HCT116 (cell line): ENCODE data around the gene GALM. TPM values are rescaled to one million over a fixed set of nuclear protein-coding genes. Genes with fewer than 3 reads are reported as not detected.

Source experiments
- ATAC-seq: fragments of 200-7000 bp; cut with Tn5 transposase; 2 replicates; pipeline ENCODE4 v1.9.1; 2020; ENCODE audit warnings: mild to moderate bottlenecking, moderate library complexity
- BruUV-seq: library from RNA; stranded (reverse); fragments of 400-500 nt; replicated peaks from 2 replicates; lab custom pipeline; 2021; lab: Mats Ljungman, UMichigan
- CTCF ChIA-PET: fragments of 300-600 bp; sonication (Branson Sonifier 250); formaldehyde crosslinking; loops from one replicate; lab custom pipeline; 2021; ENCODE audit warnings: antibody characterized with exemption; lab: Charles Lee
- POLR2A ChIA-PET: fragments of 300-600, 350-600 bp; sonication (Branson Sonifier 250); formaldehyde crosslinking; loops from one replicate; lab custom pipeline; 2021; ENCODE audit warnings: antibody characterized with exemption; lab: Charles Lee
- RAD21 ChIA-PET, 2 experiments: fragments of 300-600 bp; sonication (Branson Sonifier 250); formaldehyde crosslinking; loops; one replicate each; lab custom pipeline; 2023; ENCODE audit warnings: low total read pairs in 2 of 2; ENCODE audit not compliant: uncharacterized antibody in 2 of 2, unreplicated experiment in 2 of 2, low non-redundant PET in 1 of 2; lab: Charles Lee
- DNase-seq: peaks from one replicate; pipeline ENCODE4 v3.0.0-alpha.2; 2010; ENCODE audit warnings: low read depth, low spot score
- H2AFZ ChIP-seq: fragments of 200-600 bp; shearing (Covaris generic), sonication (generic); 2 replicates; pipeline ENCODE4 v1.6.1; 2017; ENCODE audit warnings: low read depth, mixed run types, mixed read lengths, antibody characterized with exemption, low read length; ENCODE audit not compliant: poor library complexity, severe bottlenecking
- H3K27ac ChIP-seq: 2 replicates; pipeline ENCODE4 v1.5.1; 2012; ENCODE audit warnings: low read depth, low read length
- H3K27me3 ChIP-seq: fragments of 200-600 bp; sonication (generic); 2 replicates; pipeline ENCODE4 v1.6.1; 2016; ENCODE audit warnings: mixed run types, low read length, mixed read lengths; ENCODE audit not compliant: insufficient read depth
- H3K36me3 ChIP-seq, 2 experiments: fragments of 200-500 bp in 1 of 2; fragments of 200-600 bp in 1 of 2; sonication (Bioruptor generic) in 1 of 2; sonication (generic) in 1 of 2; 2 replicates each; pipeline versions ENCODE4 v1.5.1 to v1.6.1; 2014 to 2016; ENCODE audit warnings: low read length in 2 of 2, inconsistent platforms in 1 of 2, mixed read lengths in 1 of 2, mixed run types in 1 of 2; ENCODE audit not compliant: insufficient read depth in 2 of 2, control insufficient read depth in 1 of 2
- H3K4me1 ChIP-seq, 2 experiments: fragments of 200-600 bp in 1 of 2; sonication (generic) in 1 of 2; 2 replicates each; pipeline versions ENCODE4 v1.5.1 to v1.6.1; 2012 to 2017; ENCODE audit warnings: low read length in 2 of 2, inconsistent platforms in 1 of 2, mild to moderate bottlenecking in 1 of 2, mixed read lengths in 1 of 2, mixed run types in 1 of 2, moderate library complexity in 1 of 2; ENCODE audit not compliant: insufficient read depth in 2 of 2, control insufficient read depth in 1 of 2
- H3K4me2 ChIP-seq: fragments of 200-600 bp; sonication (generic); 2 replicates; pipeline ENCODE4 v1.6.1; 2017; ENCODE audit warnings: mixed run types, low read length, mixed read lengths
- H3K4me3 ChIP-seq, 2 experiments: fragments of 200-600 bp in 1 of 2; sonication (generic) in 1 of 2; replicated peaks in 1 of 2; 2 replicates each; pipeline ENCODE4 v1.5.1; 2011 to 2016; ENCODE audit warnings: low read length in 2 of 2, control low read depth in 1 of 2, low read depth in 1 of 2, mild to moderate bottlenecking in 1 of 2, mixed read lengths in 1 of 2, mixed run types in 1 of 2
- H3K79me2 ChIP-seq: fragments of 200-600 bp; sonication (generic); 2 replicates; pipeline ENCODE4 v1.6.1; 2017; ENCODE audit warnings: mild to moderate bottlenecking, mixed run types, low read length, moderate library complexity, mixed read lengths; ENCODE audit not compliant: insufficient read depth
- H3K9ac ChIP-seq: fragments of 200-600 bp; sonication (generic); 2 replicates; pipeline ENCODE4 v1.6.1; 2016; ENCODE audit warnings: low read length, mixed read lengths
- H3K9me2 ChIP-seq: fragments of 200-600 bp; sonication (generic), shearing (Covaris generic); 2 replicates; pipeline ENCODE4 v1.6.1; 2017; ENCODE audit warnings: mixed run types, mild to moderate bottlenecking, moderate library complexity; ENCODE audit not compliant: insufficient read depth
- H3K9me3 ChIP-seq, 2 experiments: fragments of 200-500 bp in 1 of 2; fragments of 200-600 bp in 1 of 2; sonication (Bioruptor generic) in 1 of 2; sonication (generic) in 1 of 2; 2 replicates each; pipeline ENCODE4 v1.6.1; 2014 to 2017; ENCODE audit warnings: low read length in 2 of 2, mixed read lengths in 2 of 2, inconsistent platforms in 1 of 2, low read depth in 1 of 2, mild to moderate bottlenecking in 1 of 2, mixed run types in 1 of 2, moderate library complexity in 1 of 2; ENCODE audit not compliant: control insufficient read depth in 1 of 2, insufficient read depth in 1 of 2
- H4K20me1 ChIP-seq: fragments of 200-600 bp; sonication (generic), shearing (Covaris generic); 2 replicates; pipeline ENCODE4 v1.6.1; 2017; ENCODE audit warnings: mixed run types, mild to moderate bottlenecking, moderate library complexity; ENCODE audit not compliant: insufficient read depth
- ATF3 ChIP-seq: IDR thresholded peaks from 2 replicates; pipeline ENCODE4 v1.6.1; 2012
- CTCF ChIP-seq, 3 experiments: fragments of 200-600 bp in 1 of 3; sonication (generic) in 1 of 3; IDR thresholded peaks in 2 of 3; conservative IDR thresholded peaks in 1 of 3; 2 replicates each; pipeline ENCODE4 v1.5.1; 2012 to 2017; ENCODE audit warnings: low read depth in 2 of 3, low read length in 2 of 3, antibody characterized with exemption in 1 of 3, borderline replicate concordance in 1 of 3, control low read depth in 1 of 3, mild to moderate bottlenecking in 1 of 3, mixed read lengths in 1 of 3, mixed run types in 1 of 3, moderate library complexity in 1 of 3; ENCODE audit not compliant: insufficient read depth in 1 of 3
- EGR1 ChIP-seq: IDR thresholded peaks from 2 replicates; pipeline ENCODE4 v1.6.1; 2012; ENCODE audit warnings: low read depth
- ELF1 ChIP-seq: IDR thresholded peaks from 2 replicates; pipeline ENCODE4 v1.6.1; 2012; ENCODE audit warnings: low read depth, borderline replicate concordance
- MAX ChIP-seq: IDR thresholded peaks from 2 replicates; pipeline ENCODE4 v1.6.1; 2012
- POLR2AphosphoS5 ChIP-seq: IDR thresholded peaks from 2 replicates; pipeline ENCODE4 v1.6.1; 2011; ENCODE audit warnings: mild to moderate bottlenecking, low read depth, low read length, moderate library complexity
- REST ChIP-seq: IDR thresholded peaks from 2 replicates; pipeline ENCODE4 v1.6.1; 2012; ENCODE audit warnings: low read depth
- SIN3A ChIP-seq: IDR thresholded peaks from 2 replicates; pipeline ENCODE4 v1.6.1; 2012; ENCODE audit warnings: low read depth
- SP1 ChIP-seq: IDR thresholded peaks from 2 replicates; pipeline ENCODE4 v1.6.1; 2012; ENCODE audit warnings: low read depth
- SRF ChIP-seq: IDR thresholded peaks from 2 replicates; pipeline ENCODE4 v1.6.1; 2012; ENCODE audit warnings: low read depth
- TCF7L2 ChIP-seq: IDR thresholded peaks from 2 replicates; pipeline ENCODE4 v1.7.0; 2011; ENCODE audit warnings: borderline replicate concordance, inconsistent platforms; ENCODE audit not compliant: insufficient read depth, insufficient read length; ENCODE audit errors: extremely low read depth
- YY1 ChIP-seq: IDR thresholded peaks from 2 replicates; pipeline ENCODE4 v1.6.1; 2011; ENCODE audit warnings: low read length, low read depth, moderate library complexity, mild to moderate bottlenecking; ENCODE audit not compliant: insufficient replicate concordance; ENCODE audit errors: extremely low read depth
- ZFX ChIP-seq: fragments of 450-650 bp; IDR thresholded peaks from 2 replicates; pipeline ENCODE4 v1.6.1; 2017
- ZNF274 ChIP-seq: fragments of 200-500 bp; sonication (Bioruptor generic); IDR thresholded peaks from 2 replicates; pipeline ENCODE4 v1.6.1; 2014; ENCODE audit warnings: mild to moderate bottlenecking, low read depth, low read length, inconsistent platforms
- intact Hi-C: fragments of 100-400 bp; cut with micrococcal nuclease; formaldehyde crosslinking; loops from 2 replicates; pipeline ENCODE4 v1.10.0; 2022
- total RNA-seq: library from RNA; stranded (reverse); gene quantifications from one replicate; pipeline ENCODE4 v1.2.1, GENCODE V29; 2021; ENCODE audit not compliant: unreplicated experiment

The GALM gene
- total RNA-seq, 1 experiment from 2014 or later = 10.2 TPM

- Histone ChIP-seq H2AFZ (no peak overlapping the region), H3K79me2 (no peaks in the 10 kb centered on the region), H3K36me3 (no peaks in the 10 kb centered on the region), H3K4me2 (no peak overlapping the region), H3K9ac (no peak overlapping the region), H3K27ac (no peak overlapping the region), H3K9me2 (no peaks in the 10 kb centered on the region), H3K4me1 (no peaks in the 10 kb centered on the region), H3K4me3 (no peak overlapping the region), H3K27me3 (no peaks in the 10 kb centered on the region), H3K9me3 (no peaks in the 10 kb centered on the region), H4K20me1 (no peaks in the 10 kb centered on the region)
- ChIA-PET RAD21 (no interaction called here), POLR2A (no interaction called here), CTCF (no interaction called here)
- ATAC-seq (no peak), DNase-seq (no peak)
- no peak for TF ChIP-seq POLR2AphosphoS5
- no peak for TF ChIP-seq ZFX
- no peak for TF ChIP-seq CTCF (IDR thresholded peaks at IDR 0.05 in 2 of 3, conservative IDR thresholded peaks at IDR 0.05 in 1 of 3; ENCODE audit: borderline replicate concordance in 1 of 3, insufficient read depth in 1 of 3, low read depth in 2 of 3, low read length in 2 of 3)
- TF ChIP-seq TCF7L2 = no peak
- no peak for TF ChIP-seq MAX
- no peak for TF ChIP-seq SP1
- TF ChIP-seq ATF3 = no peak
- no peak for TF ChIP-seq REST
- TF ChIP-seq YY1 = no peak
- no peak for TF ChIP-seq ZNF274
- TF ChIP-seq SRF = no peak
- no peak for TF ChIP-seq ELF1
- no peak for TF ChIP-seq SIN3A
- TF ChIP-seq EGR1 = no peak
- no TSS peak for BruUV-seq
- intact Hi-C loops = no loop called here
Measured at GRCh38 chr2:38701542-38701941, 35.6 kb downstream of the GALM start.
